ENCODE measurements around the gene COX5B. TPM values are rescaled to one million over a fixed set of nuclear protein-coding genes. Genes with fewer than 3 reads are reported as not detected.
"Not testable (repeated sequence)": the region's sequence is repeated elsewhere in the genome, so short reads cannot be mapped to it uniquely, and the experiment has no call there.

Gene COX5B, protein sequence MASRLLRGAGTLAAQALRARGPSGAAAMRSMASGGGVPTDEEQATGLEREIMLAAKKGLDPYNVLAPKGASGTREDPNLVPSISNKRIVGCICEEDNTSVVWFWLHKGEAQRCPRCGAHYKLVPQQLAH
- total RNA-seq (253 TPM), polyA plus RNA-seq (247 TPM)
- long read RNA-seq, donor 1, transcript COX5B-201 (4 exons, 712 nt) = major isoform, 25 of 25 reads
- long read RNA-seq, donor 1, partial matches to known transcripts = 0 of 25 reads
- long read RNA-seq, donor 1, other reads (novel, unspliced or antisense) = 0 of 25 reads
- long read RNA-seq, donor 2, transcript COX5B-201 (4 exons, 712 nt) = major isoform, 243 of 275 reads
- long read RNA-seq, donor 2, partial matches to known transcripts = 31 of 275 reads
- long read RNA-seq, donor 2, other reads (novel, unspliced or antisense) = 0 of 275 reads
- long read RNA-seq, donor 3, transcript COX5B-201 (4 exons, 712 nt) = major isoform, 493 of 542 reads
- long read RNA-seq, donor 3, partial matches to known transcripts = 43 of 542 reads
- long read RNA-seq, donor 3, other reads (novel, unspliced or antisense) = 6 of 542 reads
- long read RNA-seq, donor 4, transcript COX5B-201 (4 exons, 712 nt) = major isoform, 99 of 117 reads
- long read RNA-seq, donor 4, partial matches to known transcripts = 16 of 117 reads
- long read RNA-seq, donor 4, other reads (novel, unspliced or antisense) = 0 of 117 reads
- long read RNA-seq, donor 5, transcript COX5B-201 (4 exons, 712 nt) = major isoform, 504 of 555 reads
- long read RNA-seq, donor 5, partial matches to known transcripts = 49 of 555 reads
- long read RNA-seq, donor 5, other reads (novel, unspliced or antisense) = 0 of 555 reads
- long read RNA-seq, donor 6, transcript COX5B-201 (4 exons, 712 nt) = major isoform, 136 of 144 reads
- long read RNA-seq, donor 6, partial matches to known transcripts = 7 of 144 reads
- long read RNA-seq, donor 6, other reads (novel, unspliced or antisense) = 0 of 144 reads
- long read RNA-seq, donor 7, transcript COX5B-201 (4 exons, 712 nt) = major isoform, 216 of 244 reads
- long read RNA-seq, donor 7, partial matches to known transcripts = 25 of 244 reads
- long read RNA-seq, donor 7, other reads (novel, unspliced or antisense) = 0 of 244 reads
- long read RNA-seq, donor 8, transcript COX5B-201 (4 exons, 712 nt) = major isoform, 83 of 83 reads
- long read RNA-seq, donor 8, partial matches to known transcripts = 0 of 83 reads
- long read RNA-seq, donor 8, other reads (novel, unspliced or antisense) = 0 of 83 reads
- long read RNA-seq, donor 9, transcript COX5B-201 (4 exons, 712 nt) = major isoform, 151 of 164 reads
- long read RNA-seq, donor 9, partial matches to known transcripts = 11 of 164 reads
- long read RNA-seq, donor 9, other reads (novel, unspliced or antisense) = 0 of 164 reads
- long read RNA-seq, donor 10, transcript COX5B-201 (4 exons, 712 nt) = major isoform, 240 of 245 reads
- long read RNA-seq, donor 10, partial matches to known transcripts = 5 of 245 reads
- long read RNA-seq, donor 10, other reads (novel, unspliced or antisense) = 0 of 245 reads

GRCh38 chr2:97645695-97646629, at the start of gene COX5B:
TSS of gene COX5B (plus strand) at chr2:97646062. CDS start at chr2:97646087, 25 bp downstream.
- 1% methylated on average over 63 of the region's 63 CpGs for WGBS
- Histone ChIP-seq H3K4me1 (ENCODE audit: control insufficient read depth in 2 of 2, insufficient read depth in 2 of 2, low read length in 2 of 2) (peaks cover 6 to 17% of the 10 kb centered on the region in 2 donors), H3K9me3 (ENCODE audit: control insufficient read depth in 2 of 2, insufficient read depth in 1 of 2, low read length in 1 of 2) (no peaks in the 10 kb centered on the region), H3K36me3 (ENCODE audit: control insufficient read depth in 2 of 2, insufficient read depth in 2 of 2, low read length in 1 of 2) (peaks cover 27 to 29% of the 10 kb centered on the region in 2 donors), H3K4me3 (ENCODE audit: low read length in 2 of 2) (peak within 1 kb of the TSS; percentile 79 to 97), H3K27ac (ENCODE audit: low read depth in 1 of 2, low read length in 1 of 2) (peak within 1 kb of the TSS; percentile 76 to 89), H3K27me3 (ENCODE audit: control insufficient read depth in 2 of 2, insufficient read depth in 1 of 2, low read length in 1 of 2) (no peaks in the 10 kb centered on the region)
- DNase-seq (ENCODE audit: low read depth in 6 of 9, low spot score in 9 of 9) = peak; percentile 90 to 99 (median 97)

DNA sequence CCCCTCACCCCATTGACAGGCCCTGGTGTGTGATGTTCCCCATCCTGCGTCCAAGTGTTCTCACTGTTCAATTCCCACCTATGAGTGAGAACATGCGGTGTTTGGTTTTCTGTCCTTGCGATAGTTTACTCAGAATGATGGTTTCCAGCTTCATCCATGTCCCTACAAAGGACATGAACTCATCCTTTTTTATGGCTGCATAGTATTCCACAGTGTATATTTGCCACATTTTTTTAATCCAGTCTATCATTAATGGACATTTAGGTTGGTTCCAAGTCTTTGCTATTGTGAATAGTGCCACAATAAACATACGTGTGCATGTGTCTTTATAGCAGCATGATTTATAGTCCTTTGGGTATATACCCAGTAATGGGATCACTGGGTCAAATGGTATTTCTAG, 49.7 kb upstream of the COX5B start:
- not testable (repeated sequence) for H3K4me3 ChIP-seq (ENCODE audit: low read length in 2 of 2); H3K4me1 ChIP-seq (ENCODE audit: control insufficient read depth in 2 of 2, insufficient read depth in 2 of 2, low read length in 2 of 2); H3K36me3 ChIP-seq (ENCODE audit: control insufficient read depth in 2 of 2, insufficient read depth in 2 of 2, low read length in 1 of 2); H3K27me3 ChIP-seq (ENCODE audit: control insufficient read depth in 2 of 2, insufficient read depth in 1 of 2, low read length in 1 of 2); H3K27ac ChIP-seq (ENCODE audit: low read depth in 1 of 2, low read length in 1 of 2); DNase-seq (ENCODE audit: low read depth in 6 of 9, low spot score in 9 of 9); H3K9me3 ChIP-seq (ENCODE audit: control insufficient read depth in 2 of 2, insufficient read depth in 1 of 2, low read length in 1 of 2)
- WGBS = 94% methylated on average over 4 of the region's 4 CpGs

- H3K4me3 ChIP-seq (ENCODE audit: low read length in 2 of 2); H3K27ac ChIP-seq (ENCODE audit: low read depth in 1 of 2, low read length in 1 of 2); H3K4me1 ChIP-seq (ENCODE audit: control insufficient read depth in 2 of 2, insufficient read depth in 2 of 2, low read length in 2 of 2); H3K36me3 ChIP-seq (ENCODE audit: control insufficient read depth in 2 of 2, insufficient read depth in 2 of 2, low read length in 1 of 2); H3K27me3 ChIP-seq (ENCODE audit: control insufficient read depth in 2 of 2, insufficient read depth in 1 of 2, low read length in 1 of 2); H3K9me3 ChIP-seq (ENCODE audit: control insufficient read depth in 2 of 2, insufficient read depth in 1 of 2, low read length in 1 of 2); DNase-seq (ENCODE audit: low read depth in 6 of 9, low spot score in 9 of 9): not testable (repeated sequence)
- WGBS = 71% methylated on average over 9 of the region's 10 CpGs
Observed at GRCh38 chr2:97601537-97601936, 44.3 kb upstream of the COX5B start.

- not testable (repeated sequence) for H3K36me3 ChIP-seq (ENCODE audit: control insufficient read depth in 2 of 2, insufficient read depth in 2 of 2, low read length in 1 of 2); H3K4me3 ChIP-seq (ENCODE audit: low read length in 2 of 2); DNase-seq (ENCODE audit: low read depth in 6 of 9, low spot score in 9 of 9); H3K27me3 ChIP-seq (ENCODE audit: control insufficient read depth in 2 of 2, insufficient read depth in 1 of 2, low read length in 1 of 2); H3K4me1 ChIP-seq (ENCODE audit: control insufficient read depth in 2 of 2, insufficient read depth in 2 of 2, low read length in 2 of 2); H3K27ac ChIP-seq (ENCODE audit: low read depth in 1 of 2, low read length in 1 of 2); H3K9me3 ChIP-seq (ENCODE audit: control insufficient read depth in 2 of 2, insufficient read depth in 1 of 2, low read length in 1 of 2)
- 96% methylated on average over 4 of the region's 8 CpGs for WGBS
Observed at GRCh38 chr2:97605109-97605508, 40.8 kb upstream of the COX5B start.

DNA sequence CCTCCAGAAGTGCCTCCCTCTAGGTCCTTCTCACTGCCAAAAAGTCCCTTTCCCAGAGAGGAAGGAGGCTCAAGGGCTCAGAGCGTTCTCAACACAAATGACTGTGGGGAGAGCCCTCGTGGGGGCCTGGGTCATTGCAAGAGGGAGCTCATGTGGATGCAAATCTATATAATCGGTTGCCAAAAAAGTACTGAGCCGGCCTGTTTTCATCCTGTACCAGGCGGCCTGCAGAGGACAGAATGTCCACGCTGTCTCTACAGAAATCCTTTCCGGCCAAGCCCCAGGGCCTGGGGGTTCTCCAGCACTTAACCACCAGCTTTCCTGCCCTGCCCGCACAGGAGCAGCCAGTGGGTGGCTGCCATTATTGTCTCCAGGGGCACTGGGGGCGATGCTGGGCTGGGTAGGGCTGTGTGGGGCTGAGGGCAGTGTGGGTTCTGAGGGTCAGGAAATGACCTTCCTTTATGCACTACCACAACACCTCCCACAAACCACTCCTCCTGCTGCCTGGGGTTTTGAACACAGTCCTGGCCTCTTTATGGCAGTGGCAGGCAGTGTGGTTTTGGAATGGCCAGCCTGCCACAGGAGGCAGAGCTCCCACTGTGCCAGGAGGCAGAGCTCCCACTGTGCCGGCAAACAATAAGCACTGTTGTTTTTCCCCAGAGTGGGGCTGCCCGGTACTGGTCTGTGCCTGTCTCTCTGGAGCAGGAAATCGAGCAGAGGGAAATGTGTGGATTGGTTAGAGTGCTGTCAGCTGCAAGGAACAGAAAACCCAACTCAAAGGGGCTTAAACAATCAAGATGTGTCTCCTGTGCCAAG, 40.1 kb upstream of the COX5B start:
- not testable (repeated sequence) for H3K9me3 ChIP-seq (ENCODE audit: control insufficient read depth in 2 of 2, insufficient read depth in 1 of 2, low read length in 1 of 2); DNase-seq (ENCODE audit: low read depth in 6 of 9, low spot score in 9 of 9); H3K27me3 ChIP-seq (ENCODE audit: control insufficient read depth in 2 of 2, insufficient read depth in 1 of 2, low read length in 1 of 2); H3K36me3 ChIP-seq (ENCODE audit: control insufficient read depth in 2 of 2, insufficient read depth in 2 of 2, low read length in 1 of 2); H3K4me1 ChIP-seq (ENCODE audit: control insufficient read depth in 2 of 2, insufficient read depth in 2 of 2, low read length in 2 of 2); H3K27ac ChIP-seq (ENCODE audit: low read depth in 1 of 2, low read length in 1 of 2); H3K4me3 ChIP-seq (ENCODE audit: low read length in 2 of 2)
- WGBS = 92% methylated on average over 4 of the region's 12 CpGs

DNA sequence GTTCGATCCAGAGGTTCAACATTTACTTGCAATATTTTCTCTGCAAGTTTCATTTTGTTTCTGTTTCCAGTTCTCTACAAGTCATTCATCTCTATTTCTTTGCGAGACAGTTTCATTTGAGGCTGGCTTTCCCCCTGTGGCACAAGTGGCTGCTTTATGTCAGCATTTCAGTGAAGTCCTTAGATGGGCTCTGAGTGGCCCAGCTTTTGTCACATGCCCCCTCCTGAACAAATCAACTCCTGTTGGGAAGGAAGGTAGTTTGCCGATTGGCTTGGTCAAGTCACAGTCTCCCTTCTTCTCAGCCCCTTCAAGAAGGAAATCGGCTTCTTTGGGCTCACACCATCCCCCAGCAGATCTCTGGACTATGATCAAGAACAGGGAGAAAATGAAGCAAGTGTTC, 37.1 kb upstream of the COX5B start:
- 98% methylated on average over 4 of the region's 4 CpGs for WGBS
- DNase-seq (ENCODE audit: low read depth in 6 of 9, low spot score in 9 of 9); H3K4me3 ChIP-seq (ENCODE audit: low read length in 2 of 2); H3K4me1 ChIP-seq (ENCODE audit: control insufficient read depth in 2 of 2, insufficient read depth in 2 of 2, low read length in 2 of 2); H3K36me3 ChIP-seq (ENCODE audit: control insufficient read depth in 2 of 2, insufficient read depth in 2 of 2, low read length in 1 of 2); H3K9me3 ChIP-seq (ENCODE audit: control insufficient read depth in 2 of 2, insufficient read depth in 1 of 2, low read length in 1 of 2); H3K27me3 ChIP-seq (ENCODE audit: control insufficient read depth in 2 of 2, insufficient read depth in 1 of 2, low read length in 1 of 2); H3K27ac ChIP-seq (ENCODE audit: low read depth in 1 of 2, low read length in 1 of 2): not testable (repeated sequence)

DNA sequence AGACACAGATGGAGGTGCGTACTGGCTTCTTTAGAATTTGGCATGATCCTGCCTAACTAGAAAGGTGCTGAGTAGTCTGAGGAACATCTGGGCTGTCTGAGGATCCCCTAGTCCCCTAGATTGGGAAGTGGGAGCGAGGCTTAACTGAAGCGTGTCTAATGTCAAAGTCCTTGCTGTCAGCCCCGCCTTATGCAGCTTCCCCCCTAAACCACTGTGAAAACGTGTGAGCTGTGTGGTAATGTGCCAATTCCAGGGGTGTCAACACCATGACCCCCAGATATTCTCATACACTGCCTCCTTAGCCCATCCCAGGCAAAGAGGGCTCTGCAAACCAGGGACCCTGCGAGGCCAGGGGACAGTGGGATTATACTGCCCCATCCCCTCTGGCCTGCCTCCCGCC, 34.0 kb upstream of the COX5B start:
- not testable (repeated sequence) for DNase-seq (ENCODE audit: low read depth in 6 of 9, low spot score in 9 of 9); H3K36me3 ChIP-seq (ENCODE audit: control insufficient read depth in 2 of 2, insufficient read depth in 2 of 2, low read length in 1 of 2); H3K9me3 ChIP-seq (ENCODE audit: control insufficient read depth in 2 of 2, insufficient read depth in 1 of 2, low read length in 1 of 2); H3K4me1 ChIP-seq (ENCODE audit: control insufficient read depth in 2 of 2, insufficient read depth in 2 of 2, low read length in 2 of 2); H3K27me3 ChIP-seq (ENCODE audit: control insufficient read depth in 2 of 2, insufficient read depth in 1 of 2, low read length in 1 of 2); H3K27ac ChIP-seq (ENCODE audit: low read depth in 1 of 2, low read length in 1 of 2); H3K4me3 ChIP-seq (ENCODE audit: low read length in 2 of 2)
- 92% methylated on average over 2 of the region's 7 CpGs for WGBS

Data from thymus (tissue), 14 donors.